ENCODE measurements around the gene CNOT9. TPM values are rescaled to one million over a fixed set of nuclear protein-coding genes. Genes with fewer than 3 reads are reported as not detected.
A peak's percentile ranks its signal among the peaks of the same experiment; 100 is the strongest.

The CNOT9 gene
- total and polyA plus RNA-seq, 2 of the 13 experiments (the other 11 are each of a cell fraction or from before 2014, with no cell fraction given): 82.6 to 92.4 TPM

DNA sequence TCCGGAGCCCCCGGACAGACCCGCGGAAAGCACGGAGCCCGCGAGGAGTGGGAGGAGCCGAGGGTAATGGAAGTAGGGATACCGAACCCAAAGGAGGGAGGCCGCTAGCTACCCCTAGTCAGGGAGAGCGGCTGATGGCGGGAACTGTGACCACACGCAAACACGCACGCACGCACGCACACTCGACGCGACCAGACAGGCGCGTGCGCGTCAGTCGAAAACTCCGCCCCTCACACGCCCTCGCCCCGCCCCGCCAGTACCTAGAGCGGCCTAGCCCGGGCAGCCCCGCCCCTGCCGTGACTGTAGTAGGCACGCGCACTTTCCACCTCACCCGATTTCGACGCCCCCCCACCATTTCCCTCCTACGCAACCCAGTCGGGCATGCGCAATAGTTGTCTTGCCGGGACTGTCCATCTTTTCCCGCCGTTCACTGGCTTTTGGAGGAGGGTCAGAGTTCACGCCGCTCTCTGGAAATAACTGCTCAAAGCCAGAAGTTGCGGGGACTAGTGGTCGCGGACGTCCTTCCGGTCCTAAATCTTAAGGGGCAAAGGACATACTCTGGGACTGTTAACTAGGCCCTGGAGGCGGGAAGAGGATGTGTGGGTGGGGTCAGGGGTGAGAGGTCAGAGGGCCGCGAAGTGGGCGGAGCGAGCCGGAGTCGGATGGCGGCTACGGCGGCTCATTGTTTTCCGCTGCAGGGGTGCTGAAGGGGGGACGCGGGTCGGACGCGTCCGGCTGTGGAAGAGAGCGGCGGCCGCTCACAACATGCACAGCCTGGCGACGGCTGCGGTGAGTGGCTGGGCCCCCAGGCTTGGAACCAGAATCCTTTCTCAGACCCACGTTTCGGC, at the start of gene CNOT9, which contains the start of gene USP37 (continued):
- TF ChIP-seq, protein P1, sequence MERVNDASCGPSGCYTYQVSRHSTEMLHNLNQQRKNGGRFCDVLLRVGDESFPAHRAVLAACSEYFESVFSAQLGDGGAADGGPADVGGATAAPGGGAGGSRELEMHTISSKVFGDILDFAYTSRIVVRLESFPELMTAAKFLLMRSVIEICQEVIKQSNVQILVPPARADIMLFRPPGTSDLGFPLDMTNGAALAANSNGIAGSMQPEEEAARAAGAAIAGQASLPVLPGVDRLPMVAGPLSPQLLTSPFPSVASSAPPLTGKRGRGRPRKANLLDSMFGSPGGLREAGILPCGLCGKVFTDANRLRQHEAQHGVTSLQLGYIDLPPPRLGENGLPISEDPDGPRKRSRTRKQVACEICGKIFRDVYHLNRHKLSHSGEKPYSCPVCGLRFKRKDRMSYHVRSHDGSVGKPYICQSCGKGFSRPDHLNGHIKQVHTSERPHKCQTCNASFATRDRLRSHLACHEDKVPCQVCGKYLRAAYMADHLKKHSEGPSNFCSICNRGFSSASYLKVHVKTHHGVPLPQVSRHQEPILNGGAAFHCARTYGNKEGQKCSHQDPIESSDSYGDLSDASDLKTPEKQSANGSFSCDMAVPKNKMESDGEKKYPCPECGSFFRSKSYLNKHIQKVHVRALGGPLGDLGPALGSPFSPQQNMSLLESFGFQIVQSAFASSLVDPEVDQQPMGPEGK (CRISPR knock-in tag; IDR thresholded peaks at IDR 0.05): peak; percentile 88
- peak; percentile 98 for TF ChIP-seq ZNF33B (CRISPR knock-in tag; IDR thresholded peaks at IDR 0.05)
- TF ChIP-seq TBP (CRISPR knock-in tag; IDR thresholded peaks at IDR 0.05): peak; percentile 70; the same call in 1 of the 2 replicates
- TF ChIP-seq, protein P2, sequence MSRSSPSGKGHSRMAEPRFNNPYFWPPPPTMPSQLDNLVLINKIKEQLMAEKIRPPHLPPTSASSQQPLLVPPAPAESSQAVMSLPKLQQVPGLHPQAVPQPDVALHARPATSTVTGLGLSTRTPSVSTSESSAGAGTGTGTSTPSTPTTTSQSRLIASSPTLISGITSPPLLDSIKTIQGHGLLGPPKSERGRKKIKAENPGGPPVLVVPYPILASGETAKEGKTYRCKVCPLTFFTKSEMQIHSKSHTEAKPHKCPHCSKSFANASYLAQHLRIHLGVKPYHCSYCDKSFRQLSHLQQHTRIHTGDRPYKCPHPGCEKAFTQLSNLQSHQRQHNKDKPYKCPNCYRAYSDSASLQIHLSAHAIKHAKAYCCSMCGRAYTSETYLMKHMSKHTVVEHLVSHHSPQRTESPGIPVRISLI (CRISPR knock-in tag; IDR thresholded peaks at IDR 0.05; ENCODE audit: borderline replicate concordance): no peak; the same call in 1 of the 2 replicates
- peak; percentile 82 for TF ChIP-seq CEBPG (CRISPR knock-in tag; IDR thresholded peaks at IDR 0.05)
- TF ChIP-seq NFYC (CRISPR knock-in tag; IDR thresholded peaks at IDR 0.05): peak; percentile 53; the same call in 1 of the 2 replicates
- peak; percentile 92 for TF ChIP-seq ZNF30 (CRISPR knock-in tag; IDR thresholded peaks at IDR 0.05)
- TF ChIP-seq ZNF747 (CRISPR knock-in tag; IDR thresholded peaks at IDR 0.05; ENCODE audit: borderline replicate concordance): peak; percentile 100
- peak; percentile 99 for TF ChIP-seq ZNF354B (CRISPR knock-in tag; IDR thresholded peaks at IDR 0.05)
- TF ChIP-seq, protein P3, sequence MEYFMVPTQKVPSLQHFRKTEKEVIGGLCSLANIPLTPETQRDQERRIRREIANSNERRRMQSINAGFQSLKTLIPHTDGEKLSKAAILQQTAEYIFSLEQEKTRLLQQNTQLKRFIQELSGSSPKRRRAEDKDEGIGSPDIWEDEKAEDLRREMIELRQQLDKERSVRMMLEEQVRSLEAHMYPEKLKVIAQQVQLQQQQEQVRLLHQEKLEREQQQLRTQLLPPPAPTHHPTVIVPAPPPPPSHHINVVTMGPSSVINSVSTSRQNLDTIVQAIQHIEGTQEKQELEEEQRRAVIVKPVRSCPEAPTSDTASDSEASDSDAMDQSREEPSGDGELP (IDR thresholded peaks at IDR 0.05; ENCODE audit: borderline replicate concordance, low read depth): peak; percentile 65; the same call in 1 of the 2 replicates
- peak; percentile 72 for TF ChIP-seq ELF3 (CRISPR knock-in tag; IDR thresholded peaks at IDR 0.05)
- no peak; the same call in 1 of the 2 replicates for TF ChIP-seq DNMT1 (CRISPR knock-in tag; IDR thresholded peaks at IDR 0.05)
- peak; percentile 41 for TF ChIP-seq XRCC5 (optimal IDR thresholded peaks at IDR 0.05; ENCODE audit: low read length)
- TF ChIP-seq CENPBD1 (CRISPR knock-in tag; IDR thresholded peaks at IDR 0.05; ENCODE audit: borderline replicate concordance, low read depth): peak; percentile 99; the same call in 1 of the 2 replicates
- peak; percentile 96; the same call in 1 of the 2 replicates for TF ChIP-seq ZNF569 (CRISPR knock-in tag; IDR thresholded peaks at IDR 0.05; ENCODE audit: borderline replicate concordance)
- TF ChIP-seq ATRX (CRISPR knock-in tag; IDR thresholded peaks at IDR 0.05; ENCODE audit: borderline replicate concordance): no peak
- TF ChIP-seq SMARCE1 (IDR thresholded peaks at IDR 0.05; ENCODE audit: borderline replicate concordance): no peak
- TF ChIP-seq ZNF441 (CRISPR knock-in tag; IDR thresholded peaks at IDR 0.05; ENCODE audit: borderline replicate concordance): peak; percentile 93
- peak; percentile 88 for TF ChIP-seq CBFB (CRISPR knock-in tag; IDR thresholded peaks at IDR 0.05)
- no peak; the same call in none of the 2 replicates for TF ChIP-seq DPF2 (CRISPR knock-in tag; IDR thresholded peaks at IDR 0.05; ENCODE audit: borderline replicate concordance, low read depth)
- TF ChIP-seq ZNF317 (CRISPR knock-in tag; IDR thresholded peaks at IDR 0.05): peak; percentile 96
- peak; percentile 96 for TF ChIP-seq ELF4 (CRISPR knock-in tag; IDR thresholded peaks at IDR 0.05; ENCODE audit: borderline replicate concordance)
- peak; percentile 85 for TF ChIP-seq SKIL (CRISPR knock-in tag; IDR thresholded peaks at IDR 0.05; ENCODE audit: borderline replicate concordance)

All from HepG2 (cell line).